K562 treated with DMSO at 1 percent for 48 hours (cell line): ENCODE measurements around the gene POU5F1. TPM values are rescaled to one million over a fixed set of nuclear protein-coding genes. Genes with fewer than 3 reads are reported as not detected.

Source experiments
- total RNA-seq: library from RNA; unstranded; fragments of 300-600 nt; gene quantifications from 2 replicates; pipeline ENCODE4 v1.2.3, GENCODE V29; 2022; ENCODE audit warnings: low replicate concordance; ENCODE audit errors: extremely low read depth

POU5F1 gene
- total RNA-seq: not detected in 2 replicates

DNA sequence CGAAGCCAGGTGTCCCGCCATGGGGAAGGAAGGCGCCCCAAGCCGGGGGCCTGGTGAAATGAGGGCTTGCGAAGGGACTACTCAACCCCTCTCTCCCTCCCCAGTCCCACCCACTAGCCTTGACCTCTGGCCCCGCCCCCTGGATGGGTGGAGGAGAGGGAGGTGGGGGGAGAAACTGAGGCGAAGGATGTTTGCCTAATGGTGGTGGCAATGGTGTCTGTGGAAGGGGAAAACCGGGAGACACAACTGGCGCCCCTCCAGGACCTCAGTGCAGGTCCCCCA lies at the start of gene POU5F1:
Gene POU5F1 (minus strand): TSS at position 83 of the 282 bp plus-strand sequence. CDS start 62 bp downstream, at position 21.

DNA sequence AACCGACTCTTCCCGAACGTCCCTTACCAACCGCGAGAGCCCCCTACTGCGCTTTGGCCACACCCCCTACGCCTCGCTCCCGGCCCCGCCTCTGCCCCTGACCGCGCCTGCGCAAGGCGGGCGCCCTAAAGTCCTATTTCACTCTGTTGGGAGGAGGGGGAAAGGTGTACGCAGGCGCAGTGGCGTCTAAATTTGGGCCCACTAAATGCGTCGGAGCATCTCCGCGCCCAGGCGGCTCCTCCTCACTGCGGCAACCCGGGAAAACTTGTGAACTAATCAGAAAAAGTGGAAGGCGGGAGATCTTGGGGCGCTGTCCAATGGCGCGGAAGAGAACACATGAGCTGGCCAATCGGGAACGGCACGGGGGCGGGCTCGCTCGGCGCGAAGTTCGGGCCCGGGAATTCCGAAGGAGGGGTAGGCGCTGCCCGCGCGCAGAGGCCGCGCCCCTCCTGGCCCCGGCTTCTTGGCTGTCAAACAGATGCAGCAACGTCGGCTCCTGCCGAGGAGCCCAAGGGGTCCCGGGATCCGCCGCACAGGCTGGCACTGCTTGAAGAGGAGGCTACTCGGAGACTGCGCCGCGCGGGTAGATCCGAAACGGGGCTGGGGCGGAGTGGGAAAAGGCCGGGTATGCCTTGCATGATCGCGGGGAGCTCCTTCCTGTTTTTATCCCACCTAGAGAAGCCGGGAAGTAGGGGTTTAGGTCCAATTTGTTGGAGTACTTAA lies 12.2 kb downstream of the POU5F1 start, which contains the start of gene TCF19:
Gene TCF19 (plus strand): TSS at position 450 of the 723 bp plus-strand sequence. CDS start 881 bp downstream, outside the sequence.

DNA sequence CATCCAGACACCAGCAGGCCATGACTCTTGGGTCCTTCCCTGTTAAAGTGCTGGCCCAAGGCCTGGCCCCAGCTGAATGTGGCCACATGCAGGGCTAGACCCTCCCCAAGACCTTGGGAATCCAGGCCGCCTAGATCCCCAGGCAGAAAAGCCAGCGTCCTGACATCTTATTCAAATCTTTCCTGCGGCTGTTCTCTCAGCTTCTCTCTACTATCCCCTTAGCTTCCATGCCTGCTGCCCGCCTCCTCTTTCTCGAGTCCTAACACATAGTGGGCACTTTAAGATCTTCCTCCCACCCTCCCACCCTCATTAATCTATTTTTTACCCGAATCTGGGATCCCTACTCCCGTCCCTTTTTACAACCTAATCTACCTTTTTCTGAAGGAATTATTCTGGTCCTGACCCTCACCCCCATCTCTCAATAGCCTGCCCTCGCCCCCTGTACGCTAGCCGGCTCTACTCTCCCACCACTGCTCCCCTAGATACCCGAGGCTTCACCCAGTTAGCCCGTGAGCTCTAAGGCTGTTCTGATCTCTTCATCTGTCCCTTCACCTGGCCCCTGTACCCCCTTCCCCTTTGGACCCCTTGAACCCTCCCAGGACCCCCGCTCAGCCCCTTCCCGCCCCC lies 12.9 kb downstream of the POU5F1 start, which contains the start of gene CCHCR1:
Gene CCHCR1 (minus strand): TSS at position 290 of the 627 bp plus-strand sequence. CDS start 202 bp downstream, at position 88.

DNA sequence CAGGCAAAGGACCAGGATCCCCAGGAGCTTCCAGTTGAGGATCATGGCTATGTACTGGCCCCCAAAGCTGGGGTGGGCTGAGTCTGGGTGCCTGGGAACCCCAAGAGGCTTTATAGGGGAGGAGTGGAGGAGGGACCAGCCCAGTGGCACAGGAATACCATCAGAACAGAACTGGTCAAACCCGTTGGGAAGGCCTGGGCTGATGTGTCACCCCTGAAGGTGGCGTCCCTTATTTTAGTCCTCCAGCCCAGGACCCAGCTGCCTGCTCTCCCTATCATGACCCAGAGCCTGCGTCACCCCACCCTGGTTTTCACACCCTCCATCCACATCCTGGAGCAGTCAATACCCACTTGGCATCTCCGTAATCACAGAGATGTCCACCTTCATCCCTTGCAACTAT lies 31.5 kb downstream of the POU5F1 start, which contains the start of gene PSORS1C2:
Gene PSORS1C2 (minus strand): TSS at position 85 of the 400 bp plus-strand sequence. CDS start 40 bp downstream, at position 45.

DNA sequence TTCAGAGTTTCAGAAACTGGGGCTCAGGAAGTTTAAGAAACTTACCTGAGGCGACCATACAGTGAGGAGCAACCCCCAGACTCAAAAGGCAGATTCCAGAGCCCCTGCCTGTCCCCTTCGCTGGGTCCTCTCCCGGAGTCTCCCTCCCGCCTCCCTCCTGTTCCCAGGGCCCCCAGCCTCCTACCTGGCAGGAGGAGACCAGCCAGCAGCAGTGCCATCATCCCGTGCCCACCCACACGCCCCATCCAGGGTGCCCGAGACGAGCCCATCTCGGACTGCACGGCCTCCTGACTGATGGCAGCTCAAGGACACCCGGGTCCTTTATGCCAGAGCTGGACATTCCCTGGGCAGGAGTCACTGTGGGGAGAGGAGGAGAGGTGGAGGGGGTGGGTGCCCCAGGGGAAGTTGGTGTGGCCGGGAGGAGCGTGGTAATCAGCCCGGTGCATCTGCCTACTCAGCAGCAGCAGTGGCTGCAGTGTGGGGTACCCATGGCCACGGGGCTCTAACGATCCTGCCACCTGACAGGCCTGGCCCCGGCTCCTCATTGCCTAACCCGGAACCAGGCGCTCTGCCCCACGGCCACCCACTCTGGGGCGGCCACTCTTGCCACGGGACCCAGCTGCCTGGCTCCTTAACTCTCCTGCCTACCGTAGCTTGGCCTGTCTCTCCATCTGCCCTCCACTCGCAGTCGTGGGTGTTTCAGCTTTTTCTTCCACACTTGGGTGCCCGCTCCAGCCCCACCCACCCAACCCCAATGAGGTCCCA lies 50.1 kb downstream of the POU5F1 start, which contains the start of gene CDSN:
Gene CDSN (minus strand): TSS at position 296 of the 765 bp plus-strand sequence. CDS start 27 bp downstream, at position 269.

DNA sequence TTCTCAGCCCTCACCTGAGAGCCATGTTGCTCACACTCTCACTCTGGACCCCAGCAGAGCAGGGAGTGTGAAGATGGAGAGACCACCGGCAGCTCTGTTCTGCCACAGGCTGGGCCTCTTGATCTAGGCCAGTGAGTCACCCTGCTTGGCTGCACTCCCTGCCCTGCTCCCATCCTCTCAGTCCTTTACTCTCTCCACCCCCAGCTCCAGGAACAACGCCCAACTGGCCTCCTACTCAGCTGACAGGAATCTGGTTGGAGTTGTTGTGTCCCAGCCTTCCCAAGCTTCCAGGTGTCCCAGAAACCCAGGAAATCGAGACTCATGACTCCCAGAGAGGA lies 56.0 kb downstream of the POU5F1 start, which contains the start of gene PSORS1C1:
Gene PSORS1C1 (plus strand): TSS at position 260 of the 338 bp plus-strand sequence. CDS start 14,833 bp downstream, outside the sequence.

Other genes with a start within 250 kb of the POU5F1 start
- not detected in 2 replicates for gene SFTA2, start 238.5 kb downstream of the POU5F1 start, total RNA-seq
- gene MUCL3, start 229.7 kb downstream of the POU5F1 start, total RNA-seq: not detected in 2 replicates
- gene MUC21, start 187.0 kb downstream of the POU5F1 start, total RNA-seq: not detected in 2 replicates
- gene MUC22, start 160.2 kb downstream of the POU5F1 start, total RNA-seq: not detected in 2 replicates
- not detected in 2 replicates for gene C6orf15, start 58.1 kb downstream of the POU5F1 start, total RNA-seq
- not detected in 2 replicates for gene PSORS1C1, start 55.9 kb downstream of the POU5F1 start, total RNA-seq
- not detected in 2 replicates for gene CDSN, start 50.2 kb downstream of the POU5F1 start, total RNA-seq
- not detected in 2 replicates for gene PSORS1C2, start 31.6 kb downstream of the POU5F1 start, total RNA-seq
- gene CCHCR1, start 12.9 kb downstream of the POU5F1 start, total RNA-seq: not detected in 2 replicates
- not detected in 2 replicates for gene TCF19, start 12.1 kb downstream of the POU5F1 start, total RNA-seq
- not detected in 2 replicates for gene HLA-C, start 101.4 kb upstream of the POU5F1 start, total RNA-seq
- gene HLA-B, start 186.5 kb upstream of the POU5F1 start, total RNA-seq: not detected in 2 replicates
- not detected in 2 replicates for gene MICA, start 232.9 kb upstream of the POU5F1 start, total RNA-seq